ENCODE results near the gene TMX1.

DNA sequence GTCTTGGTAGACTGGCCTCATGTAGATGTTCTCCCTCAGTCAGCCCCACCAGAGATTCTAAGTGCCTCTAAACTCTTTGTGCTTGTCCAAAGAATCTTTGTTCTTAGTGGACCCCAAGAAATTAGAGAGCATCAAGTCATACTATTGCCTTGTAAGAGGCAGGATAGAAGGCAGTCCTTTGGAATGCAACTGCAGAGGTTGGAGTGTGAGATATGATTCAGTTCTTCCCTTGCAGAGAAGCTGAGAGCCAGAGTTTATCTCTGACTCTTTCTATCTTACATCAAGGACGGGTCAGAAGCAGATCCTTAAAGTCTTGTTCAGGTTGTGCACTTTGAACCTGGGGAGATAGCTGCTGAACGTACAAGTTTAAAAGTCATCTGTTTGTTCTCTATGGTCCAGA is 21.1 kb downstream of the TMX1 start:
- no peak for TF ChIP-seq ZBTB44 (tag by site-specific recombination; IDR thresholded peaks at IDR 0.05)
- no peak for TF ChIP-seq ZNF530 (tag by site-specific recombination; IDR thresholded peaks at IDR 0.05; ENCODE audit: low read depth)
- TF ChIP-seq CTCF (tag by site-specific recombination; IDR thresholded peaks at IDR 0.05) = no peak
- no peak for TF ChIP-seq TRIM28 (IDR thresholded peaks at IDR 0.05; ENCODE audit: borderline replicate concordance, low read length)

Measured in HEK293 (cell line).